ENCODE measurements around the gene JUND.

GRCh38 chr19:18287836-18288772 is 6.7 kb upstream of the JUND start:
- TF ChIP-seq CTCF (conservative IDR thresholded peaks at IDR 0.05; ENCODE audit: low read depth, low read length) (no peak), EZH2phosphoT487 (IDR thresholded peaks at IDR 0.05; ENCODE audit: borderline replicate concordance, low read length) (no peak), EZH2 (IDR thresholded peaks at IDR 0.05; ENCODE audit: low read length, unreplicated experiment) (no peak)

Measured in PC-3 (cell line).